Thyroid gland (tissue), 4 donors: Measurements from ENCODE around the gene PAFAH2.

Experiments
- POLR2A ChIP-seq, 2 donors: fragments of 450-650 bp; IDR thresholded peaks; one replicate each; pipeline ENCODE4 v1.6.1; 2017; ENCODE audit warnings: antibody characterized with exemption in 2 of 2, mild to moderate bottlenecking in 2 of 2, moderate library complexity in 1 of 2
- TF ChIP-seq, protein P1 (sequence below), 6 experiments: fragments of 200-600 bp in 3 of 6; fragments of 450-650 bp in 3 of 6; sonication (generic) in 3 of 6; IDR thresholded peaks; one replicate each; pipeline ENCODE4 v1.5.1; 2016 to 2019; ENCODE audit warnings: antibody characterized with exemption in 6 of 6, mild to moderate bottlenecking in 2 of 6, inconsistent platforms in 1 of 6, moderate library complexity in 1 of 6

- TF ChIP-seq POLR2A (IDR thresholded peaks at IDR 0.05) = no peak
- TF ChIP-seq, protein P1, sequence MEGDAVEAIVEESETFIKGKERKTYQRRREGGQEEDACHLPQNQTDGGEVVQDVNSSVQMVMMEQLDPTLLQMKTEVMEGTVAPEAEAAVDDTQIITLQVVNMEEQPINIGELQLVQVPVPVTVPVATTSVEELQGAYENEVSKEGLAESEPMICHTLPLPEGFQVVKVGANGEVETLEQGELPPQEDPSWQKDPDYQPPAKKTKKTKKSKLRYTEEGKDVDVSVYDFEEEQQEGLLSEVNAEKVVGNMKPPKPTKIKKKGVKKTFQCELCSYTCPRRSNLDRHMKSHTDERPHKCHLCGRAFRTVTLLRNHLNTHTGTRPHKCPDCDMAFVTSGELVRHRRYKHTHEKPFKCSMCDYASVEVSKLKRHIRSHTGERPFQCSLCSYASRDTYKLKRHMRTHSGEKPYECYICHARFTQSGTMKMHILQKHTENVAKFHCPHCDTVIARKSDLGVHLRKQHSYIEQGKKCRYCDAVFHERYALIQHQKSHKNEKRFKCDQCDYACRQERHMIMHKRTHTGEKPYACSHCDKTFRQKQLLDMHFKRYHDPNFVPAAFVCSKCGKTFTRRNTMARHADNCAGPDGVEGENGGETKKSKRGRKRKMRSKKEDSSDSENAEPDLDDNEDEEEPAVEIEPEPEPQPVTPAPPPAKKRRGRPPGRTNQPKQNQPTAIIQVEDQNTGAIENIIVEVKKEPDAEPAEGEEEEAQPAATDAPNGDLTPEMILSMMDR (IDR thresholded peaks at IDR 0.05) = no peak
Observed at GRCh38 chr1:25932321-25932720, 65.5 kb downstream of the PAFAH2 start.
